HUES64 (cell line): Measurements from ENCODE around the gene YTHDF1.

Experiments
- H3K27ac ChIP-seq: 2 replicates; pipeline ENCODE4 v1.7.0; 2013; ENCODE audit warnings: low read depth, low read length, inconsistent platforms
- H3K27me3 ChIP-seq: 2 replicates; pipeline ENCODE4 v1.6.1; 2013; ENCODE audit warnings: mild to moderate bottlenecking, low read length; ENCODE audit not compliant: insufficient read depth
- H3K36me3 ChIP-seq: 2 replicates; pipeline ENCODE4 v1.6.1; 2013; ENCODE audit warnings: mild to moderate bottlenecking, low read length; ENCODE audit not compliant: insufficient read depth
- H3K4me1 ChIP-seq: 2 replicates; pipeline ENCODE4 v1.6.1; 2013; ENCODE audit warnings: mild to moderate bottlenecking, low read length, moderate library complexity; ENCODE audit not compliant: insufficient read depth
- H3K4me3 ChIP-seq: 2 replicates; pipeline ENCODE4 v1.5.1; 2013; ENCODE audit warnings: mild to moderate bottlenecking, low read length, moderate library complexity
- H3K9ac ChIP-seq: 2 replicates; pipeline ENCODE4 v1.6.1; 2013; ENCODE audit warnings: mild to moderate bottlenecking, low read depth, low read length
- H3K9me3 ChIP-seq: 2 replicates; pipeline ENCODE4 v1.6.1; 2013; ENCODE audit warnings: low read depth, low read length; ENCODE audit not compliant: insufficient read depth
- WGBS: fragments of 150-250, 120-280 bp; methylation state at CpG from one replicate; pipeline ENCODE4 v1.1.7; 2013; ENCODE audit warnings: missing lambda C conversion rate; 5-methylcytosine and 5-hydroxymethylcytosine counted together

Gene YTHDF1

GRCh38 chr20:63150911-63151531 lies 64.9 kb downstream of the YTHDF1 start:
- peaks cover 19% of the 10 kb centered on the region for H3K9me3 ChIP-seq
- no peaks in the 10 kb centered on the region for H3K27me3 ChIP-seq
- H3K4me1 ChIP-seq, result no peaks in the 10 kb centered on the region
- H3K4me3 ChIP-seq, result no peak overlapping the region
- no peak overlapping the region for H3K9ac ChIP-seq
- H3K27ac ChIP-seq, result no peak overlapping the region
- WGBS, result 91% methylated on average over 23 of the region's 23 CpGs
- H3K36me3 ChIP-seq, result no peaks in the 10 kb centered on the region

- H3K9me3 ChIP-seq, result peaks cover 19% of the 10 kb centered on the region
- H3K27me3 ChIP-seq, result no peaks in the 10 kb centered on the region
- no peak overlapping the region for H3K4me3 ChIP-seq
- no peak overlapping the region for H3K27ac ChIP-seq
- H3K9ac ChIP-seq, result no peak overlapping the region
- H3K36me3 ChIP-seq, result no peaks in the 10 kb centered on the region
- H3K4me1 ChIP-seq, result no peaks in the 10 kb centered on the region
- 90% methylated on average over 19 of the region's 19 CpGs for WGBS
Observed at GRCh38 chr20:63150391-63150898, 65.5 kb downstream of the YTHDF1 start.

GRCh38 chr20:63149531-63150192 lies 66.3 kb downstream of the YTHDF1 start:
- Histone ChIP-seq H3K36me3 (no peaks in the 10 kb centered on the region), H3K4me1 (no peaks in the 10 kb centered on the region), H3K9ac (no peak overlapping the region), H3K27me3 (no peaks in the 10 kb centered on the region), H3K9me3 (peaks cover 19% of the 10 kb centered on the region), H3K4me3 (no peak overlapping the region), H3K27ac (no peak overlapping the region)
- 88% methylated on average over 13 of the region's 13 CpGs for WGBS

- H3K36me3 ChIP-seq, result no peaks in the 10 kb centered on the region
- no peak overlapping the region for H3K4me3 ChIP-seq
- peaks cover 19% of the 10 kb centered on the region for H3K9me3 ChIP-seq
- H3K27ac ChIP-seq, result no peak overlapping the region
- H3K27me3 ChIP-seq, result no peaks in the 10 kb centered on the region
- H3K9ac ChIP-seq, result no peak overlapping the region
- H3K4me1 ChIP-seq, result no peaks in the 10 kb centered on the region
- WGBS, result 93% methylated on average over 11 of the region's 11 CpGs
Observed at GRCh38 chr20:63148696-63149095, 67.2 kb downstream of the YTHDF1 start.

- Histone ChIP-seq H3K27me3 (no peaks in the 10 kb centered on the region), H3K4me3 (no peak overlapping the region), H3K27ac (no peak overlapping the region), H3K4me1 (no peaks in the 10 kb centered on the region), H3K36me3 (no peaks in the 10 kb centered on the region), H3K9me3 (peaks cover 24% of the 10 kb centered on the region), H3K9ac (no peak overlapping the region)
- 81% methylated on average over 1 of the region's 2 CpGs for WGBS
Observed at GRCh38 chr20:63147532-63147931, 68.4 kb downstream of the YTHDF1 start.
